AG04449 (cell line): ENCODE data around the gene ATP6V1C2.
"Not testable (repeated sequence)": the region's sequence is repeated elsewhere in the genome, so short reads cannot be mapped to it uniquely, and the experiment has no call there.

Experiments
- CTCF ChIA-PET: fragments of 350-600 bp; formaldehyde crosslinking; extraction: SDS; loops from one replicate; lab custom pipeline; 2021; ENCODE audit warnings: antibody characterized with exemption; lab: Yijun Ruan, JAX
- POLR2A ChIA-PET: fragments of 400-600, 350-600 bp; formaldehyde crosslinking; extraction: SDS; loops from one replicate; lab custom pipeline; 2020; ENCODE audit warnings: antibody characterized with exemption, inconsistent platforms; lab: Yijun Ruan, JAX
- DNase-seq: peaks from one replicate; pipeline ENCODE4 v3.0.0-alpha.2; 2010; ENCODE audit warnings: low read depth, low spot score
- H3K4me3 ChIP-seq: 2 replicates; pipeline ENCODE4 v1.5.1; 2011; ENCODE audit warnings: low read depth, mild to moderate bottlenecking, control low read depth, low read length
- CTCF ChIP-seq: IDR thresholded peaks from one replicate; pipeline ENCODE4 v1.5.1; 2011; ENCODE audit warnings: mild to moderate bottlenecking, moderate library complexity, low read length, control low read depth, inconsistent platforms; ENCODE audit not compliant: insufficient read depth; ENCODE audit errors: missing control alignments

Gene ATP6V1C2

GRCh38 chr2:10794876-10795275 lies 73.4 kb downstream of the ATP6V1C2 start:
- CTCF ChIA-PET = no interaction called here
- H3K4me3 ChIP-seq = no peak overlapping the region
- POLR2A ChIA-PET = no interaction called here
- no peak for TF ChIP-seq CTCF
- DNase-seq = no peak

GRCh38 chr2:10795508-10796046 lies 74.1 kb downstream of the ATP6V1C2 start:
- H3K4me3 ChIP-seq = no peak overlapping the region
- no peak for TF ChIP-seq CTCF
- DNase-seq = no peak
- CTCF ChIA-PET = interaction anchor here (0.9 kb wide), 1 partner anchor 336 kb away, joined by 3 read pairs; no protein-coding TSS in a partner anchor
- POLR2A ChIA-PET = no interaction called here

- CTCF ChIA-PET = no interaction called here
- POLR2A ChIA-PET = no interaction called here
- H3K4me3 ChIP-seq = no peak overlapping the region
- no peak for DNase-seq
- no peak for TF ChIP-seq CTCF
Observed at GRCh38 chr2:10796703-10797102, 75.3 kb downstream of the ATP6V1C2 start.

GRCh38 chr2:10798783-10799182 lies 77.4 kb downstream of the ATP6V1C2 start:
- DNase-seq = no peak
- no peak for TF ChIP-seq CTCF
- CTCF ChIA-PET = no interaction called here
- POLR2A ChIA-PET = no interaction called here
- no peak overlapping the region for H3K4me3 ChIP-seq

- no peak for DNase-seq
- CTCF ChIA-PET = interaction anchor here (0.8 kb wide), 1 partner anchor 15 kb away, joined by 5 read pairs; no protein-coding TSS in a partner anchor
- no peak overlapping the region for H3K4me3 ChIP-seq
- no peak for TF ChIP-seq CTCF
- POLR2A ChIA-PET = no interaction called here
Observed at GRCh38 chr2:10800163-10800562, 78.7 kb downstream of the ATP6V1C2 start.

- TF ChIP-seq CTCF = no peak
- ChIA-PET CTCF (interaction anchor here (1.0 kb wide), 1 partner anchor 11 kb away, joined by 4 read pairs; no protein-coding TSS in a partner anchor), POLR2A (no interaction called here)
- H3K4me3 ChIP-seq = no peak overlapping the region
- DNase-seq = no peak
Observed at GRCh38 chr2:10802657-10803056, 81.2 kb downstream of the ATP6V1C2 start.

GRCh38 chr2:10805990-10806389 lies 84.6 kb downstream of the ATP6V1C2 start:
- POLR2A ChIA-PET, CTCF ChIA-PET, H3K4me3 ChIP-seq, DNase-seq: not testable (repeated sequence)
